OCI-LY3 (cell line): Measurements from ENCODE around the gene MRM2.

Experiments used
- H2AFZ ChIP-seq: fragments of 200-600, 300-600 bp; shearing (Covaris generic); 2 replicates; pipeline ENCODE4 v1.6.0; 2014; ENCODE audit warnings: antibody characterized with exemption, low read depth, low read length
- H3K27ac ChIP-seq: fragments of 200-600, 300-600 bp; sonication (generic); 2 replicates; pipeline ENCODE4 v1.5.1; 2014; ENCODE audit warnings: mild to moderate bottlenecking, low read length, moderate library complexity, mixed read lengths
- H3K27me3 ChIP-seq: fragments of 200-600, 300-600 bp; sonication (generic); 2 replicates; pipeline ENCODE4 v1.6.1; 2014; ENCODE audit warnings: low read depth, low read length, mixed read lengths
- H3K36me3 ChIP-seq: fragments of 200-600, 300-600 bp; sonication (generic); replicated peaks from 2 replicates; pipeline ENCODE3; 2014; ENCODE audit warnings: low read depth, low read length, mixed read lengths
- H3K4me1 ChIP-seq: fragments of 300-600, 200-600 bp; sonication (generic); 2 replicates; pipeline ENCODE4 v1.6.1; 2014; ENCODE audit warnings: low read length, mixed read lengths
- H3K4me2 ChIP-seq: fragments of 200-600, 300-600 bp; sonication (generic); 2 replicates; pipeline ENCODE4 v1.6.1; 2014; ENCODE audit warnings: low read length, mixed read lengths
- H3K4me3 ChIP-seq: fragments of 300-600, 200-600 bp; sonication (generic); 2 replicates; pipeline ENCODE4 v1.5.1; 2014; ENCODE audit warnings: antibody characterized with exemption, mild to moderate bottlenecking, low read length, moderate library complexity
- H3K79me2 ChIP-seq: fragments of 300-600, 200-600 bp; shearing (Covaris generic); 2 replicates; pipeline ENCODE4 v1.6.1; 2014; ENCODE audit warnings: mild to moderate bottlenecking, low read length, mixed read lengths
- H3K9ac ChIP-seq: fragments of 300-600, 200-600 bp; shearing (Covaris generic); 2 replicates; pipeline ENCODE4 v1.6.0; 2014; ENCODE audit warnings: mild to moderate bottlenecking, low read length, moderate library complexity
- H3K9me3 ChIP-seq: fragments of 200-600, 300-600 bp; shearing (Covaris generic); 2 replicates; pipeline ENCODE4 v1.6.1; 2014; ENCODE audit warnings: low read length, mixed read lengths; ENCODE audit not compliant: insufficient read depth
- H4K20me1 ChIP-seq: fragments of 200-600, 300-600 bp; sonication (generic); 2 replicates; pipeline ENCODE4 v1.6.1; 2016; ENCODE audit warnings: low read length, mixed read lengths; ENCODE audit not compliant: insufficient read depth
- CTCF ChIP-seq: fragments of 200-600, 300-600 bp; sonication (generic); IDR thresholded peaks from 2 replicates; pipeline ENCODE4 v1.5.1; 2014; ENCODE audit warnings: antibody characterized with exemption, low read length, low read depth
- EZH2phosphoT487 ChIP-seq: fragments of 200-600 bp; shearing (Covaris generic); IDR thresholded peaks from 2 replicates; pipeline ENCODE4 v1.6.1; 2018; ENCODE audit warnings: antibody characterized with exemption, mixed run types, low read depth

MRM2 gene

GRCh38 chr7:2257046-2257551 lies 15.1 kb upstream of the MRM2 start:
- no peaks in the 10 kb centered on the region for H3K79me2 ChIP-seq
- no peak overlapping the region for H3K9ac ChIP-seq
- no peak overlapping the region for H3K4me2 ChIP-seq
- no peaks in the 10 kb centered on the region for H4K20me1 ChIP-seq
- H3K27ac ChIP-seq: no peak overlapping the region
- H2AFZ ChIP-seq: no peak overlapping the region
- no peaks in the 10 kb centered on the region for H3K9me3 ChIP-seq
- H3K27me3 ChIP-seq: no peaks in the 10 kb centered on the region
- peaks cover 27% of the 10 kb centered on the region for H3K4me1 ChIP-seq
- no peak overlapping the region for H3K4me3 ChIP-seq
- H3K36me3 ChIP-seq: no peaks in the 10 kb centered on the region
- no peak for TF ChIP-seq CTCF
- TF ChIP-seq EZH2phosphoT487: no peak

- Histone ChIP-seq H3K4me3 (no peak overlapping the region), H3K79me2 (no peaks in the 10 kb centered on the region), H4K20me1 (no peaks in the 10 kb centered on the region), H3K4me1 (peaks cover 21% of the 10 kb centered on the region), H3K9ac (no peak overlapping the region), H3K9me3 (no peaks in the 10 kb centered on the region), H3K36me3 (no peaks in the 10 kb centered on the region), H2AFZ (no peak overlapping the region), H3K4me2 (no peak overlapping the region), H3K27me3 (no peaks in the 10 kb centered on the region), H3K27ac (no peak overlapping the region)
- TF ChIP-seq CTCF (no peak), EZH2phosphoT487 (no peak)
Measured at GRCh38 chr7:2256306-2257045, 14.5 kb upstream of the MRM2 start.

DNA sequence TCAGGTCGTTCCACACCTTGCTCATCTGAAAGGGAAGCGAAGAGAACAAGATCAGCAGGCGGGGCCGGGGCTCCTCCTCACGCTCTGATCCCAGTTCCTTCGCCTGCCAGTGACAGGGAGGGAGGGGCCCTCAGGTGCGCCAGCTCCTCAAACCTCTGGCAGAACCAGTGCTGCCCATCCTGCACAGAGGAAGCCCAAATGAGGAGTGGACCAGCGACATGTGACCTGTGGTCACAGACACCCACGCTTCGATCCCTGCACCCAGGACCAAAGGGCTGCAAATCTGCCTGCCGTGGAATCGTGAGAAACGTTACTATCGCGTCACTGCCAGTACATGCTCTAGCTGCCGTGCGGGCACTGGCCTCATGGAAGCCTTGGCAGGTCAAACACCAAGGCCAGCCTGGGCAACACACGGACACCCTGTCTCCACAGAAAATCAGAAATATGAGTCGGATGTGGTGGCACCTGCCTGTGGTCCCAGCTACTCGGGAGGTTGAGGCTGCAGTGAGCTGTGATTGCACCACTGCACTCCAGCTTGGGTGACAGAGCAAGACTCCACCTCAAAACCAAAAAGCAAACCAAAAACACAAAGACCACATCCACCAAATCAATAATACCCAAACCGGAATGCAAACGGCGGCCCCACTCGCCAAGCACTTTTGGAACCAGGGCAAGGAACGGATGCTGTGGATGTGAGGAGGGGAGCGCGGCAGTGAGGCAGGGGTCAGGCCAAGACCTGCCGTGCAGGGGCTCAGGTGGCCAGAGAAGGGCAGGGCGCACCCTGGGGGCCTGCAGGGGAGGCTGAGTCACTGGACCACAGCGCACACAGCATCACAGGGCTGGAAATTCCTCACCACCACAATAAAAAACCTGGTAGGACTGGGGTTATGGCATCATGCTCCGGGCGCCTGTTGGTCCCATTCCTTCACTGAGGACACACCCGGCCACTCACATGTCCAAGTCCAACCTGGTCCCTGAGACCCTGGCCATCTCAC lies 13.4 kb upstream of the MRM2 start:
- peaks cover 16% of the 10 kb centered on the region for H3K4me1 ChIP-seq
- TF ChIP-seq EZH2phosphoT487 (no peak), CTCF (no peak)
- no peak overlapping the region for H3K4me3 ChIP-seq
- H3K36me3 ChIP-seq: no peaks in the 10 kb centered on the region
- no peaks in the 10 kb centered on the region for H3K79me2 ChIP-seq
- H3K27me3 ChIP-seq: no peaks in the 10 kb centered on the region
- H4K20me1 ChIP-seq: no peaks in the 10 kb centered on the region
- no peak overlapping the region for H3K4me2 ChIP-seq
- no peak overlapping the region for H3K27ac ChIP-seq
- H2AFZ ChIP-seq: no peak overlapping the region
- H3K9me3 ChIP-seq: no peaks in the 10 kb centered on the region
- H3K9ac ChIP-seq: no peak overlapping the region
